ENCODE data around the gene PEX1. TPM values are rescaled to one million over a fixed set of nuclear protein-coding genes. Genes with fewer than 3 reads are reported as not detected.
"Not testable (repeated sequence)": the region's sequence is repeated elsewhere in the genome, so short reads cannot be mapped to it uniquely, and the experiment has no call there.

PEX1 gene
- total RNA-seq, 1 donor from 2014 or later: 21.8 TPM

- peaks cover 61% of the 10 kb centered on the region for H3K36me3 Mint-ChIP-seq (ENCODE audit: low read depth)
- ATAC-seq (ENCODE audit: low read depth) (no peak), DNase-seq (no peak)
- H3K27ac Mint-ChIP-seq: no peak overlapping the region
- no peaks in the 10 kb centered on the region for H3K9me3 Mint-ChIP-seq
- POLR2A ChIA-PET: interaction anchor here (0.6 kb wide), 1 partner anchor 389 kb away, joined by 7 read pairs; no protein-coding TSS in a partner anchor
- no peaks in the 10 kb centered on the region for H3K27me3 Mint-ChIP-seq
- CTCF ChIA-PET: no interaction called here
- no peaks in the 10 kb centered on the region for H3K4me1 Mint-ChIP-seq
- intact Hi-C loops (cut with micrococcal nuclease): no loop called here
- no peak for TF ChIP-seq CTCF (IDR thresholded peaks at IDR 0.05)
- H3K4me3 Mint-ChIP-seq: no peak overlapping the region
Measured at GRCh38 chr7:92489634-92490033, 38.7 kb downstream of the PEX1 start.

- Mint-ChIP-seq H3K4me1 (no peaks in the 10 kb centered on the region), H3K9me3 (no peaks in the 10 kb centered on the region), H3K27ac (no peak overlapping the region), H3K27me3 (no peaks in the 10 kb centered on the region), H3K36me3 (ENCODE audit: low read depth) (peaks cover 52% of the 10 kb centered on the region), H3K4me3 (no peak overlapping the region)
- no peak for DNase-seq
- intact Hi-C loops (cut with micrococcal nuclease): no loop called here
- ChIA-PET CTCF (no interaction called here), POLR2A (no interaction called here)
- no peak for ATAC-seq (ENCODE audit: low read depth)
- TF ChIP-seq CTCF (IDR thresholded peaks at IDR 0.05): no peak
Measured at GRCh38 chr7:92487804-92488203, 40.5 kb downstream of the PEX1 start.

GRCh38 chr7:92485974-92486373, 42.3 kb downstream of the PEX1 start:
- H3K4me3 Mint-ChIP-seq: no peak overlapping the region
- intact Hi-C loops (cut with micrococcal nuclease): no loop called here
- TF ChIP-seq CTCF (IDR thresholded peaks at IDR 0.05): no peak
- H3K4me1 Mint-ChIP-seq: no peaks in the 10 kb centered on the region
- H3K36me3 Mint-ChIP-seq (ENCODE audit: low read depth): peaks cover 37% of the 10 kb centered on the region
- POLR2A ChIA-PET: no interaction called here
- CTCF ChIA-PET: no interaction called here
- DNase-seq (no peak), ATAC-seq (ENCODE audit: low read depth) (no peak)
- no peaks in the 10 kb centered on the region for H3K27me3 Mint-ChIP-seq
- no peaks in the 10 kb centered on the region for H3K9me3 Mint-ChIP-seq
- H3K27ac Mint-ChIP-seq: no peak overlapping the region

- intact Hi-C loops (cut with micrococcal nuclease): no loop called here
- ChIA-PET CTCF (no interaction called here), POLR2A (no interaction called here)
- ATAC-seq (ENCODE audit: low read depth) (no peak), DNase-seq (no peak)
- Mint-ChIP-seq H3K27me3 (no peaks in the 10 kb centered on the region), H3K27ac (no peak overlapping the region), H3K4me3 (no peak overlapping the region), H3K36me3 (ENCODE audit: low read depth) (peaks cover 32% of the 10 kb centered on the region), H3K9me3 (no peaks in the 10 kb centered on the region), H3K4me1 (no peaks in the 10 kb centered on the region)
- TF ChIP-seq CTCF (IDR thresholded peaks at IDR 0.05): no peak
Measured at GRCh38 chr7:92485267-92485892, 42.9 kb downstream of the PEX1 start.

GRCh38 chr7:92484226-92484625, 44.1 kb downstream of the PEX1 start:
- H3K9me3 Mint-ChIP-seq; H3K4me3 Mint-ChIP-seq; intact Hi-C loops (cut with micrococcal nuclease); H3K27me3 Mint-ChIP-seq; POLR2A ChIA-PET; ATAC-seq (ENCODE audit: low read depth); H3K4me1 Mint-ChIP-seq; H3K27ac Mint-ChIP-seq; DNase-seq; CTCF ChIA-PET: not testable (repeated sequence)
- peaks cover 26% of the 10 kb centered on the region for H3K36me3 Mint-ChIP-seq (ENCODE audit: low read depth)

- H3K9me3 Mint-ChIP-seq; H3K4me3 Mint-ChIP-seq; H3K27ac Mint-ChIP-seq; CTCF ChIA-PET; H3K27me3 Mint-ChIP-seq; intact Hi-C loops (cut with micrococcal nuclease); DNase-seq; ATAC-seq (ENCODE audit: low read depth); POLR2A ChIA-PET; H3K4me1 Mint-ChIP-seq: not testable (repeated sequence)
- peaks cover 22% of the 10 kb centered on the region for H3K36me3 Mint-ChIP-seq (ENCODE audit: low read depth)
Measured at GRCh38 chr7:92483624-92484023, 44.7 kb downstream of the PEX1 start.

GRCh38 chr7:92479146-92479545, 49.2 kb downstream of the PEX1 start:
- DNase-seq; H3K27me3 Mint-ChIP-seq; POLR2A ChIA-PET; H3K36me3 Mint-ChIP-seq (ENCODE audit: low read depth); H3K4me3 Mint-ChIP-seq; intact Hi-C loops (cut with micrococcal nuclease); H3K4me1 Mint-ChIP-seq; H3K9me3 Mint-ChIP-seq; H3K27ac Mint-ChIP-seq; ATAC-seq (ENCODE audit: low read depth); CTCF ChIA-PET: not testable (repeated sequence)

Measured in activated B cell treated with CpG ODN at 0.5 μM for 24 hours (primary cell).